NK-92 treated with Interleukin-12 subunit alpha and Interleukin-12 subunit beta, amount 100 ng/mL, for 24 hours (cell line): Measurements from ENCODE around the gene PLCD3.

Source experiments
- DNase-seq: peaks from one replicate; lab custom pipeline; 2025; lab: John Stamatoyannopoulos, UW

The PLCD3 gene

GRCh38 chr17:45067637-45068036, 64.7 kb downstream of the PLCD3 start:
- DNase-seq, result no peak

- no peak for DNase-seq
These were observed 69.1 kb downstream of the PLCD3 start for GRCh38 chr17:45063198-45063597.

DNA sequence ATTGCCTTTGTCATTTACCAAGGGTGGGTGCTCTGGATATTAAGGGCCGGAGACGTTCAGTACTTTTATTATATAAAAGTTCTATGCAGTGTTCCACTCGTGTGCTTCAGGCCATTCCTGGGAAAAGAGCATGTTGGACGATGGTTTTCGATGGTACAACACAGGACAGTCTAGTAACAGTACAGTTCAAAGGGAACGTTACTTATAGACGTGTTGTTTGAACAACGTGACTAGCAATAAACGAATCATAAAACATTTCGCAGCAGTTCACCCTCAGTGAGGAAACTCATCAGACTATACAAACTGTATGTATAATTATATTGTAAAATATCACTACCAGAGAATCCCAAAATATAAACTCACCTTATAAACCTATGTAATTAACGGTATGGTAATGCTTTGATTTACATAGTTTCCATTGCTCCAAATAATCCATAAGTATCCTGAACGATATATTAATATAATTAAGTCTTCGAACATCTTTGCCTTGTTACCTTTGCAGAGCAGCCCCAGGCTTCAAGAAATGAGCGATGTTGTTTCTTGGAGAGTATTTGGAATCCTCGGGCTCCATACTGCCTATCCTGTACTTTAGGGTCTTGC, 70.6 kb downstream of the PLCD3 start:
- no peak for DNase-seq

DNA sequence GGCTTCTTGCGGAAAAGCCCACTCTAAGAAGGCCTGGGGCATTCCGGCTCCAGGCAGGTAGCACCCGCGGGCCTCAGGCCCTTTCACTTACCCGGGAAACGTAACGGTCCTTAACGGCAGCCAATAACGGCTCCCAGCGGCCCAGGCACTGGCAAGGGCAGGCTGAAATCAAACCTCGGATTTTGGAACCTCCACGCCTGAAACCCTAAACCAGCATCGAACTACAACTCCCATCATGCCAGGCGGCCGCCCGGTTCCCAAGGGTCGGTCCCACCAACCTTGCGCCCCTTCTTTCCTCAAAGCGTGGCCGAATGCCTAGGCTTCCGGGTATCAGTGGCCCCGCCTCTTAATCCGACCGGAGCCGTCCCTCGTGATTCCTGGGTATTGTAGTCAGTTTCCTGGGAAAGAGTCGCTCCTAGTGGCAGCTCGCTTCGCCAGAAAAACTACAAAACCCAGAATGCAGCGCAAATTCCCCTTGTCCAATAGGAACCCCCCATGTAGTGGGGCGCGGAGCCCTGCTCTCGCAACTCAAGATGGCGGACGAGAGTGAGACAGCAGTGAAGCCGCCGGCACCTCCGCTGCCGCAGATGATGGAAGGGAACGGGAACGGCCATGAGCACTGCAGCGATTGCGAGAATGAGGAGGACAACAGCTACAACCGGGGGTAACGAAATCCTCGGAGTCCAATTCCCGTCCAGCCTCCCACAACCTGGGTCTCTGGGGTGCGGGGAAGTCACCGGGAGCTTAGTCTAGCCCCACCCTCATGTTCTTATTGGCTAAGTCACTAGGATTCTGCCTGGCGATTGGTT, 71.3 kb downstream of the PLCD3 start, which contains the start of gene NMT1:
NMT1 (plus strand) TSS at position 521 of the 809 bp plus-strand sequence; CDS start at position 534, 13 bp downstream.
- DNase-seq, result peak; percentile 96

DNA sequence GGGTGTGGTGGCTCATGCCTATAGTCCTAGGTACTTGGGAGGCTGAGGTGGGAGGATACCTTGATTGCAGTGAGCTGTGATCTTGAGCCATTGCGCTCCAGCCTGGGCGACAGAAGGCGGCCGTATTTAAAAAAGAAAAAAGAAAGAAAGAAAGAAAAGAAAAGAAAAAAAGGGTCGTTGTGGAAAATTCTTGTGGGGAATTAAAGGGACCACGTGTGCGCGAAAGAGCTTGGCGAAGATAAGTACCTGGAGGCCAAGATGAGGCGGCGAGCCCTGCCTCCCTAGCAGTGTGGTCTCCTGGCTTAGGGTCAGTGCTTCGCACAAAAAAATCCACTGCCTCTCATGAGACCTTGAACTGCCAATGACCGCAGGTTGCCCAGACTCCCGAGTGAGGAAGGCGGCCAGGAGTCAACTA, 71.9 kb downstream of the PLCD3 start:
- DNase-seq, result no peak
